ENCODE results near the gene ARAP1. TPM values are rescaled to one million over a fixed set of nuclear protein-coding genes. Genes with fewer than 3 reads are reported as not detected.

ARAP1 gene
- total RNA-seq, 1 donor from 2014 or later = 49.5 TPM

DNA sequence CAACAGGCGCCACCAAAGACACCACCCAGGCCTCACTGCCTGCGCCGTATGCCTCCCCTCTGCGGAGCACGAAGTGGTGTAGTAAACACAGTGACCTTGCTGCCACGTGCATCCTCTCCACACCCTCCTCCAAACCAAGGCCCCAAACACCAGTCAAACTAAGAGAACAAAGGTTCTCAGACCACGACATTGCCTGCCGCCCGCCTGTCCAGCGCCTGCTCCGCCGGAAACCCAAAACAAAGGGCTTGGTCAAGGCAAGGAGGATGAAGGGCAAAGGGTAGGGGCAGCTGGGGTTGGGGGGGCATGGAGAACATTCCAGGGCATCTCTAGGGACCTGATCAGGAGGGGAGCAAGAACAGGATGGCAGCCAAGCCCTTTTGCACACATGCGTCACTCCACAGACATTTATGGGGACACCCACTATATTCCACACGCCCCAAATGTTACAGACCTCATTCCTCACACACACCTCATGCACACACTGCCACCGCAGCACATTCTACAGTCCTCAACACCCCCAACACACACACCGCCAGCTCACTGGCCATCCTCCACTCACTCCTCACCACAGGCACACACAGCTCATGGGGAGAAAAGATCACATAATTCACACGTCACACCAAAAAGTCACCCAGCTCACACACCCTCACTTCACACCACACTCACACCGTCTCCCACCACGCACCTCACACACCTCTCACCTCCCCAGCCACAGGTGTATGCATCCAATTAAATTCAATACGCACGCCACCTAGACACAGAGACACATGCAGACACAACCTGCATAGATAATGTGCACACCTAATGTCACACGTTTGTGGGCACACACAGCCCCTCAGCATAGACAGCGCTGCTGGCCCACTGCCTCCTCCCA, 112.5 kb downstream of the ARAP1 start:
- DNase-seq (ENCODE audit: low read depth) = no peak
- Histone ChIP-seq H3K27me3 (ENCODE audit: control insufficient read depth, insufficient read depth, low read length) (peaks cover 22% of the 10 kb centered on the region), H3K4me3 (ENCODE audit: low read depth, low read length) (no peak overlapping the region), H3K36me3 (ENCODE audit: control insufficient read depth, insufficient read depth, low read length) (no peaks in the 10 kb centered on the region)
- TF ChIP-seq, protein P1, sequence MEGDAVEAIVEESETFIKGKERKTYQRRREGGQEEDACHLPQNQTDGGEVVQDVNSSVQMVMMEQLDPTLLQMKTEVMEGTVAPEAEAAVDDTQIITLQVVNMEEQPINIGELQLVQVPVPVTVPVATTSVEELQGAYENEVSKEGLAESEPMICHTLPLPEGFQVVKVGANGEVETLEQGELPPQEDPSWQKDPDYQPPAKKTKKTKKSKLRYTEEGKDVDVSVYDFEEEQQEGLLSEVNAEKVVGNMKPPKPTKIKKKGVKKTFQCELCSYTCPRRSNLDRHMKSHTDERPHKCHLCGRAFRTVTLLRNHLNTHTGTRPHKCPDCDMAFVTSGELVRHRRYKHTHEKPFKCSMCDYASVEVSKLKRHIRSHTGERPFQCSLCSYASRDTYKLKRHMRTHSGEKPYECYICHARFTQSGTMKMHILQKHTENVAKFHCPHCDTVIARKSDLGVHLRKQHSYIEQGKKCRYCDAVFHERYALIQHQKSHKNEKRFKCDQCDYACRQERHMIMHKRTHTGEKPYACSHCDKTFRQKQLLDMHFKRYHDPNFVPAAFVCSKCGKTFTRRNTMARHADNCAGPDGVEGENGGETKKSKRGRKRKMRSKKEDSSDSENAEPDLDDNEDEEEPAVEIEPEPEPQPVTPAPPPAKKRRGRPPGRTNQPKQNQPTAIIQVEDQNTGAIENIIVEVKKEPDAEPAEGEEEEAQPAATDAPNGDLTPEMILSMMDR (IDR thresholded peaks at IDR 0.05; ENCODE audit: insufficient read depth, low read length, severe bottlenecking) = no peak
- peak; percentile 73 for FAIRE-seq

DNA sequence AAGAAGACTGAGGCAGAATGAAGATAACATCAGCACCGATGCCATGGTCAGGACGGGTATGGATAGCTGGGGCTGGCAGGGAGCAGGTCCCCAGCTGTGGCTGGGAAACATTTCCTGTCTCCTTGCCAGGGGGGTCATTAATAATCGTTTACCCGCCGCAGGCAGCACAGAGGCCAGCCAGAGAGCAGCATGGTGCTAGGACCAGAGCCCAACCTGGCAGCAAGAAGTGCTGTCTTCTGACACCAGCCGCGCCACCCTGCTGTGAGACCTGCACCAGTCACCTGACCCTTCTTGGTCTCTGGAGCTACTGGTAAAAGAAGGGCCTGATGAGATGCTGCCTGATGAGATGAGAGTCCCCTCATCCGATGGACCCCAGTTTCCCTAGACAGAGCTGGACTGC, 114.3 kb downstream of the ARAP1 start:
- no peaks in the 10 kb centered on the region for H3K36me3 ChIP-seq (ENCODE audit: control insufficient read depth, insufficient read depth, low read length)
- peaks cover 24% of the 10 kb centered on the region for H3K27me3 ChIP-seq (ENCODE audit: control insufficient read depth, insufficient read depth, low read length)
- no peak for DNase-seq (ENCODE audit: low read depth)
- no peak for FAIRE-seq
- TF ChIP-seq, protein P1 (IDR thresholded peaks at IDR 0.05; ENCODE audit: insufficient read depth, low read length, severe bottlenecking) = no peak
- H3K4me3 ChIP-seq (ENCODE audit: low read depth, low read length) = no peak overlapping the region

DNA sequence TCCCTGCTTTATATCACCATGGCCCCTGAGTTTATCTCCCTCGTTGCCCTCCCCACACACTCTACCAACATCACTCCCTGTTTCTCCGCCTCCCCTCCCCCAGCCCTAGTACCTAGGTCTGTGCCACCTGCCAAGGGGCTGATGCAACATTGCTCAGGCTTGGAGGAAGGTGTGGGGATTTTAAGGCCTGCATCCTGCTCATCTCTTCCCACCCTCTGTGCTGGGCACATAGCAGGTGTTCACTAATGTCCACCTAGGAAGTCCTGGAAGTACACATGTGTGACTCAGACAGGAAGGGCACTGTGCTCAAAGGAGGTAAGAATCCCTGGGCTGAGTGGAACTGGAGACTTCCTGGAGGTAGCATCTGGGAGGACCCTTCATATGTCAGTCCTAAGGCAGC, 115.0 kb downstream of the ARAP1 start:
- TF ChIP-seq, protein P1 (IDR thresholded peaks at IDR 0.05; ENCODE audit: insufficient read depth, low read length, severe bottlenecking) = no peak
- Histone ChIP-seq H3K36me3 (ENCODE audit: control insufficient read depth, insufficient read depth, low read length) (no peaks in the 10 kb centered on the region), H3K4me3 (ENCODE audit: low read depth, low read length) (no peak overlapping the region), H3K27me3 (ENCODE audit: control insufficient read depth, insufficient read depth, low read length) (peaks cover 24% of the 10 kb centered on the region)
- DNase-seq (ENCODE audit: low read depth) = no peak
- no peak for FAIRE-seq

DNA sequence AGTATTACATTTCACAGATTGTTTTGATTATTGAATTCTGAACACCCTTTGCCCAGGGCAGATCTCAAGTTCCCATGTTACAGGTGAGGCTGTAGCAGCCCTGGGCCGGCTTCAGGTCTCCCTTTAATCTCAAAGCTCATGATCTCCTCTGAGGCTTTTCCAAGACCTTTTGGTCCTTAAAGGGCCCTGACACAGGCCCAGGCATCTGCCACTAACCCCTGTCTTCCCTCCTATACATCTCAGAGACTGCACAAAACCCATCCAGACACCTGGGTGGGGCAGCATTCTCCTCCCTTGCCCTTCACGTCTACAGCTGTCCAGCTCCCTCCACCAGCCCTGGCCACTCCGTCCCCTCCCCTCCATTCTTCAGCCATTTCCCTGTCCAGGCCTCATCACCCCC, 115.8 kb downstream of the ARAP1 start:
- no peak for FAIRE-seq
- H3K27me3 ChIP-seq (ENCODE audit: control insufficient read depth, insufficient read depth, low read length) = peaks cover 19% of the 10 kb centered on the region
- no peaks in the 10 kb centered on the region for H3K36me3 ChIP-seq (ENCODE audit: control insufficient read depth, insufficient read depth, low read length)
- TF ChIP-seq, protein P1 (IDR thresholded peaks at IDR 0.05; ENCODE audit: insufficient read depth, low read length, severe bottlenecking) = no peak
- H3K4me3 ChIP-seq (ENCODE audit: low read depth, low read length) = no peak overlapping the region
- DNase-seq (ENCODE audit: low read depth) = no peak

DNA sequence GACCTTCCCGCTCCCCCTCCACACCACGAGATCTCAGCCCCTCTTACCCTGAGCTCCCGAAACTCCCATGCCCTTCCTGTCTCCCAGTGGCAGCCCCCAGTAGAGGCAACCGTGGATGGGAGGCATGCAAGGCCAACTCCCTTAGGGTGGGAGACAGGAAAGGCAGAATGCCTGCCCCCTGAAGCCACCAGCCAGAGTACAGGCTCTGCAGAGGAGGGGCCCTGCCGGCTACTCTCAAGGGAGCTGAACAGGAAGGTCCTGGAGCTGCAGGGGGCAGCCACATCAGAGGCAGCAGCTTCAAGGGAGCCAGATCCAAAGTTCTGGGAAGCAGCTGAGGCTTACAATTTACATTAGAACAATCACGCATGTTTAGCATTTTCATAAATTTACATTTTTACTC, 116.3 kb downstream of the ARAP1 start:
- no peak for DNase-seq (ENCODE audit: low read depth)
- TF ChIP-seq, protein P1 (IDR thresholded peaks at IDR 0.05; ENCODE audit: insufficient read depth, low read length, severe bottlenecking) = no peak
- peaks cover 20% of the 10 kb centered on the region for H3K27me3 ChIP-seq (ENCODE audit: control insufficient read depth, insufficient read depth, low read length)

More for the DNA sequence above, 116.3 kb downstream of the ARAP1 start:
- Histone ChIP-seq H3K4me3 (ENCODE audit: low read depth, low read length) (no peak overlapping the region), H3K36me3 (ENCODE audit: control insufficient read depth, insufficient read depth, low read length) (no peaks in the 10 kb centered on the region)
- FAIRE-seq = no peak

Data from bronchial epithelial cell (primary cell).